Measurements from ENCODE around the gene OPCML. TPM values are rescaled to one million over a fixed set of nuclear protein-coding genes. Genes with fewer than 3 reads are reported as not detected.

The OPCML gene
- total RNA-seq, 1 donor from 2014 or later = 1.2 TPM

- Mint-ChIP-seq H3K36me3 (ENCODE audit: low read depth) (no peaks in the 10 kb centered on the region), H3K4me1 (peaks cover 3% of the 10 kb centered on the region), H3K4me3 (no peak overlapping the region), H3K9me3 (peaks cover 9% of the 10 kb centered on the region), H3K27me3 (ENCODE audit: low read depth) (no peaks in the 10 kb centered on the region), H3K27ac (ENCODE audit: unreplicated experiment) (no peak overlapping the region)
- DNase-seq (ENCODE audit: low read depth, low spot score) = no peak
- no peak for TF ChIP-seq CTCF (conservative IDR thresholded peaks at IDR 0.05)
Measured at GRCh38 chr11:133026952-133027351, 505.3 kb downstream of the OPCML start.

GRCh38 chr11:133024301-133024700 lies 508.0 kb downstream of the OPCML start:
- Mint-ChIP-seq H3K4me1 (no peaks in the 10 kb centered on the region), H3K27ac (ENCODE audit: unreplicated experiment) (no peak overlapping the region), H3K9me3 (no peaks in the 10 kb centered on the region), H3K36me3 (ENCODE audit: low read depth) (no peaks in the 10 kb centered on the region), H3K27me3 (ENCODE audit: low read depth) (no peaks in the 10 kb centered on the region), H3K4me3 (no peak overlapping the region)
- TF ChIP-seq CTCF (conservative IDR thresholded peaks at IDR 0.05) = no peak
- DNase-seq (ENCODE audit: low read depth, low spot score) = no peak

- Mint-ChIP-seq H3K27me3 (ENCODE audit: low read depth) (peaks cover 2% of the 10 kb centered on the region), H3K4me1 (peaks cover 9% of the 10 kb centered on the region), H3K36me3 (ENCODE audit: low read depth) (no peaks in the 10 kb centered on the region), H3K4me3 (no peak overlapping the region), H3K9me3 (no peaks in the 10 kb centered on the region), H3K27ac (ENCODE audit: unreplicated experiment) (no peak overlapping the region)
- no peak for TF ChIP-seq CTCF (conservative IDR thresholded peaks at IDR 0.05)
- no peak for DNase-seq (ENCODE audit: low read depth, low spot score)
Measured at GRCh38 chr11:133023232-133023631, 509.1 kb downstream of the OPCML start.

- DNase-seq (ENCODE audit: low read depth, low spot score) = no peak
- Mint-ChIP-seq H3K27ac (ENCODE audit: unreplicated experiment) (no peak overlapping the region), H3K4me3 (no peak overlapping the region), H3K27me3 (ENCODE audit: low read depth) (peaks cover 4% of the 10 kb centered on the region), H3K36me3 (ENCODE audit: low read depth) (no peaks in the 10 kb centered on the region), H3K9me3 (no peaks in the 10 kb centered on the region), H3K4me1 (peaks cover 12% of the 10 kb centered on the region)
- TF ChIP-seq CTCF (conservative IDR thresholded peaks at IDR 0.05) = no peak
Measured at GRCh38 chr11:133021553-133021952, 510.7 kb downstream of the OPCML start.

GRCh38 chr11:133020372-133020714 lies 512.0 kb downstream of the OPCML start:
- no peaks in the 10 kb centered on the region for H3K36me3 Mint-ChIP-seq (ENCODE audit: low read depth)
- no peak overlapping the region for H3K4me3 Mint-ChIP-seq
- peaks cover 6% of the 10 kb centered on the region for H3K27me3 Mint-ChIP-seq (ENCODE audit: low read depth)

More at GRCh38 chr11:133020372-133020714, 512.0 kb downstream of the OPCML start:
- H3K4me1 Mint-ChIP-seq = peaks cover 12% of the 10 kb centered on the region
- peaks cover 3% of the 10 kb centered on the region for H3K9me3 Mint-ChIP-seq
- H3K27ac Mint-ChIP-seq (ENCODE audit: unreplicated experiment) = peak overlapping the region; percentile 38
- no peak for TF ChIP-seq CTCF (conservative IDR thresholded peaks at IDR 0.05)
- DNase-seq (ENCODE audit: low read depth, low spot score) = no peak

Measured in neural crest cell (in vitro differentiated cells).